ENCODE results near the gene PLXND1.
"Not testable (repeated sequence)": the region's sequence is repeated elsewhere in the genome, so short reads cannot be mapped to it uniquely, and the experiment has no call there.

The PLXND1 gene

DNA sequence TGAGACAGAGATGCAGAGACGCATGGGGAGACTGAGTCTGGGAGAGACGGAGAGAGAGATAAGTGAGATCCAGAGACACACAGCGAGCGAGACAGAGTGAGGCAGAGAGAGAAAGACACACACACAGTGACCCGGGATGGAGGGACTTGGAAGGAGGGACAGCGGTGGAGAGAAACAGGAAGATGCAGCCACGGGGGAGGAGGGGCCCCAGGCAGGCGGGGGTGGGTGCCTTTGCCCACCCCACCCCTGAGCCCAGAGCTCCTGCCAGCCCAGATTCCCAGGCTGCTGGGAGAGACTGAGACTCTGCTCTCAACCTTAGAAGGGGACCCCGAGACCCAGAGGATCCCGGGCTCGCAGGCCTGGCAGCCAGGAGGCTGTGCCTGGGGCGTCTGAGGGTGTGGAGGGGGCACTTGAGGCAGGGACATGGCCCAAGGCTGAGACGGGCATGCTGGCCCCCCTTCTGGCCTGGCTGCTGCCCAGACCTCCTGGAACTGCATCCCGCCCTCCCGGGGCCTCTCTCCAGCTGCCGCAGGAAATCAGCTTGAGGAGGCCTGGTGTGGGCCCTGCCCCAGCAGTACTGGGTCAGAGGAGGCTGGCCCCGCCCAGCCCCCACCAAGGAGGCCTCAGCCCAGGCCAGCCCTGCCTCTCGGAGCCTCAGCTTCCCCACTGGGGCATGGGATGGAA is 45.4 kb downstream of the PLXND1 start:
- peak; percentile 92 for DNase-seq

DNA sequence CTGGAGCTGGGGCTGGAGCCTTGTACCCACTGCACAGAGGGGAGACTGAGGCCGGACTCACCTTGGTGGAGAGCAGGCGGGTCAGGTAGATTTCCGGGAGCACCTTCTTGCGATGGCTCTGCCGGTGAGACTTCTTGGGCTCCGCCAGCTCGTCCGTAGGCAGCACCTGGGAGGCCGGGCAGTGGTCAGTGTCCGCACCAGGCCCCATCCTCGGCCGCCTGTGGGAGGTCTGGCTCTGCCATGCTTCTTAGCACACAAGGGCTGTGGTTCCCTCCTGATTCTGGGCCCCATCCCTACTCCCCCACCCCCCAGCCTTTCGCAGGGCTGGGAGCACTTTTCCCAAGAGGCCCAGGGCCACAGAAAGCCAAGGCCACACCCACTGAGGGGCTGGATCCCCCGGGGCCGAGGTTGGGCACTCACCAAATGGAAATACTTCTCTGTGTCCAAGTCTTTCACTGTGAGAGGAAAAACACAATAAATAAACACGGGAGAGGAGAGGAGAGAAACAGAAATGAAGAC is 46.1 kb downstream of the PLXND1 start:
- peak; percentile 66 for DNase-seq

DNA sequence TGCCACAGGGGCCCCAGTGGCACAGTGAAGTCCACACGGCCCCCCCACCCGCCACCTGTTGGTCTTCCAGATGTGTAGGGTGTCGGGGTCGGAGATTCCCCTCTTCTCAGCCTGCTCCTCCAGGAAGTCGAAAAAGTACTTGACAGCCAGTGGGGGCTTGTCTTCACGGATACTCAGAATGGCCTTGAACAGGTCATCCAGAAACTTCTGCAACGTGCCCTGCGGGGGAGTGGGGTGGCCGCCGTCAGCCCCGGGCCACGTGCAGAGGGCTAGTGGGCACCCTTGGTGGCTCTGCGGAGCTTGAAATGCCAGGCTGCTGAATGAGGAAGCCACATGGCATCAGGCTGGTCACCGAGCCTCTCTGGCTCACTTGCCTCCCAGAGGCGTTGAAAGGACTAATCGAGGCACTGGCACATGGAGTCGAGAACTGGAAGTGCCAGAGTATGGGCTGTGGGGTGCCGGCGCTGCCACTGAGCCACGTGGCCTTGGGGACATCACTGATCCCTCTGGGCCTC is 46.9 kb downstream of the PLXND1 start:
- DNase-seq: no peak

DNA sequence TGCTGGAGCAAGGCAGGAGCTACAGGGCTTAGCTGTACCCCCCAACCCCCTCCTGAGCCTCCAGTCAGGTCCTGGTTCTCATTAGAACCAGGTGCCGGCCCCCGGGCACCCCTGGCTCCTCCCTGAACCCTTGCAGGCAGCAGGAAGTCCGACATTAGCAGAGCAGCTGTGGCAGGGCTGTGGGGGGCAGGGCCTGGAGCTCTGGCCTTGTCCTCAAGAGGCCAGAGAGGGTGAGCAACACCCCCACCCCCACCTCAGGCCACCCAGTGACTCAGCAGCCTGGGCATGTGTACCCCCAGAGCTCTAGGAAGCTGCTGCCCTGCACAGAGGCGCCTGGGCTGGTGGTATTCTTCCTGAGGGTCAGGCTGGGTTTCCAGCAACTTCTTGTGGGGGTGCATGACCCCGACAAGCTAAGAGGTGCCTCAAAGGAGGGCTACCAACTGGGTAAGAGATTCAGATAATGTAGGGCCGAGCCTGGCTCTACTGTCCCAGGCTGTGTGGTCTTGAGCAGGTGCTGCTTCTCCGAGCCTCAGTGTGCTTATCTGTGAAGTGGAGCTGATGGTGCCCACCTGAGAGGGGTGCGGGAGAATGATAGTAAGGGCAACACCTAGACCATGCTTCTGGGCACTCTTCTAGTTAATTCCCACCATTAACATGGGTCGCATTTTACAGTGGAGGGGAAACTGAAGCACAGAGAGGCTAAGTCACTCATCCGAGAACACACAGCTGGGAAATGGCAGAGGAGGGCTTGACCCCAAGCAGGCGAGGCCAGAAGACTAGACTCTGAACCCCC is 47.5 kb downstream of the PLXND1 start:
- no peak for DNase-seq

DNA sequence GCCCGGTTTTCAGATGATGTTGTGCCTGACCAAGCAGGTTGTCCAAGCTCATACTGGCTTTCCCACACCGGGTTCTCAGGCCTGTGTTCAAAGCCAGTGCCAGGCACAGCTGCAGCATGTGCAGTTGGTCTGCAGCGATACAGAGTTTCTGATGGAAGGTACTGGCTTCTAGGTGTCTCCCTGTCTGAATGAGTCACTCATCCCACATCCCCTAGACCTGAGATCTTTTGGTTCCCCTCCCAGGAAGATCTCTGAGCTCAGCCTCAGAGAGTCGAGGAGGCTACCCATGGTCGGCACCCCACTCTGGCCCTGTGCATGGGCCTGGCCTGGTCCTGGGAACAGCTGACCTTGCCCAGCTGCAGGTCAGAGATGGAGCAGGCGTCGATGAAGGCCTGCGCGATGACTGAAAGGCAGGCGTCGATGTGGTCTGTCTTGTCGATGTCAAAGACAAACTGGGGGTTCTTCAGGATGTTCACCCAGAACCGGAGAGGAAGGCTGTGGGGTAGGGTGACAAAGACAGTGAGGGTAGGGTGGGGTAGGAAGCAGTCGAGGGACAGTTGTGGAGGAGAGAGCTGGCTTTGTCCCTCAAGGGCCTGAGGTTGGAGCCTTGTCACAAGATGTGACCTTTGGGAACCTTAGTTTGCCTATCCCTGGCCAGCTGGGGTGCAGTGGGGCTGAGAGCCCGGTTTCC is 48.2 kb downstream of the PLXND1 start:
- no peak for DNase-seq

DNA sequence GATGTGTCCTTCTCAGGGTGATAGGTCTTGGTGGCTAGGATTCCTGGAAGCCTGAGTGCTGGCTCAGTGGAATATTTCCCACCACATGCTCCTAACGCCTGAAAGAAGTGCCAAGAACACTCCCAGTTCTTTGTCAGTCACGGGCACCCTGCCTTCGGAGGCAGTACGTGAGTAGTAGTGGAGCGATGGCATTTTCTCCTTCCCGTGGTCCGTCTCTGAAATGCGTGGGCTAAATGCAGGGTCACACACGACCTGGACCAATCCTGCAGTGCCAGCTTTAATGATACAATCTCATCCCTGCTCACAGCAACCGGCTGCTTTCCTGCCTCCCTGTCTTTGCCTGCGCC is 49.0 kb downstream of the PLXND1 start:
- peak; percentile 71 for DNase-seq

DNA sequence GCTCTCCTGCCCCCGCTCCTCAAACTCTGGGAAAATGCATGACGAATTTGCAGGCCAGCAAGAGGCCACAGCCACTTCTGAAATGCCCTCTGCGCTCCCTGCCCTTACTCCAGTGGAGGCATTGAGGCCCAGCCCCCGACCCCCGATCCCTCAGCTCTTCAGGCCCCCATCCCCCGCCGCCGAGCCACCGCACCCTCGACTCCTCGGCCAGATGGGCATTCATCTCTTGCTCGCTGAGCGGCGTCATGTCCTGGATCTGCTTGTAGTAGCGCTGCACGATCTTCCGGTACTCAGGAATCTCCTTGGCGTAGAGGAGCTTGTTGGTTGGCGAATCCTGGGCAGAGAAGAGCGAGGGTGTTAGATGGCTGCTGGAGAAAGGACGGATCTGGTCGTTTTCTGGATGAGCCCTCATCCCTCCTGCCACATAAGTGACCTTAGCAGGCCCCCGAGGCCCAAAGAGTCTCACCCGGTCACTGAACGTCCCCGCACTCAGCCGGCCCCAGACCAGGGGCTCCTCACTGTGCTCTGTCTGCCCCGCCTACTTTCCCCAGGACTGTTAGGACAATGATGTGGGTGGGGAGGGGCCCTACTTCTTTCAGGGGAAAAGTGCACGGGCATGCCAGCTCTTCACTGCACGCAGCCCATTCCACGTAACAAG is 49.5 kb downstream of the PLXND1 start:
- no peak for DNase-seq

DNA sequence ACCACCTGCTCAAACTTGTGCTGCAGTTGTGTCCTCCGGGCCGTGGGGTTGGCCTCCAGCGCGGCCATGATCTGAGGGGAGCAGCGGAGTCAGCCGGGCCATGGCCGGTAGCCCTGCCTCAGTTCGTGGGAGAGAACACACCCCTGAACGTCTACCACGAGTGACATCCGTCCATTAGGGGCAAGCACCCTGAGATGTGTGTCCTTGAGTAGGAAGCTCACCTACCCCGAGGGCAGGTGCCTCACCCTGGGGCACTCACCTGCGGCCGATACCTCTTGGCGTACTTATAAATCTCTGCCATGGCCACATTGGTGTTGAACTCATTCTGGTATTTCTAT is 50.1 kb downstream of the PLXND1 start:
- no peak for DNase-seq

DNA sequence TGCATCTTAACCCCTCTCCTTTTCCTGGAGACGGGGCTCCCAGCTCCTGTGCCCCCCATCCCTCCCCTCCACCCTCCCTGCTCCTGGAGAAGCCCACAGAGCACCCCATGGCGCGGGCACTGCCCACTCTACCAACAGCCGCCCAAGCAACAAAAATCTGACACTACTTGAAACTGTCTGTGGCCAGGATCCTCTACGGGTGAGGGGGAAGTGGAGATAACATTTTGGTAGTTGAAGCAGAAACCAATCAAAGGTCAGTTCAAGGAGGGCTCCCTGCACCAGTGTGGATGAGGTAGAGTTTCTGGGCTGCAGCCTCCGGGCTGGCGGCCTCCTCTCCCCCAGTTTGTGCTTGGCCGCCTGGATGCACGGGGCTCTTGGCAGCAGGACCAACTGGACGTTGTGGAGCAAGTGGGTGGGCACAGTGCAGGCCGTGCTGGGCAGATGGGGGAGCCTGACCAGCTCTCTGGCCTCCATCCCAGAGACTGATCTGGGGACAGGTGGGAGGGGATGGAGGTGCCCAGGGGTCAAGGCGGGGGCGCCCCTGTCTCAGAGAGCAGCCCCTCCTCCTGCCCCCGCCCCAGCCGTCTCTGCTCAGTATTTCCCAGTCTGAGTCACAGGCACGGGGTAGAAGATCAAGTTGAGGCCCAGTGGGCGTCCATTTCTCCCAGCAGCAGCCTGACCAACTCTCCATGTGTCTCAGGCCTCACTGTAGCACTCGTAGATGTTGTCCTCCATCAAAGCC is 50.7 kb downstream of the PLXND1 start:
- no peak for DNase-seq

DNA sequence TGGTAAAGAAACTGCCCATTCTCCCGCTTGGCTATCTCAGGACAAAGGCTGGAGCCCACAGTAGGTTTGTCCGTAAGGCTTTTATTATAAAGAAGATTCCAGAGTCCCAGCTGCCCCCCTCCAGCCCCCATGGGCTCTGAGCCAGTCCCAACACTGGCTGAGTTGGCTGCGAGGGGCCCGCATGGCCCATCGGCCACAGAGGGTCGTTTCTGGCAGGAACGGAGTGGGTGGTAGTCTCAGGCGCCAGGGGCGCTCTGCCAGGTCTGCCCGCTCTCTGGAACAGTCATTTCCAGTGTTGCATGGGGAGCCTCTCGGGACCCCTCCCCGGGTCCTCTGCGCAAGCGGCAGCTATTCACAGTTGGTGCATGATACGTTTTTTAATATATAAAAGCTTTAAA is 51.3 kb downstream of the PLXND1 start:
- peak; percentile 50 for DNase-seq

DNA sequence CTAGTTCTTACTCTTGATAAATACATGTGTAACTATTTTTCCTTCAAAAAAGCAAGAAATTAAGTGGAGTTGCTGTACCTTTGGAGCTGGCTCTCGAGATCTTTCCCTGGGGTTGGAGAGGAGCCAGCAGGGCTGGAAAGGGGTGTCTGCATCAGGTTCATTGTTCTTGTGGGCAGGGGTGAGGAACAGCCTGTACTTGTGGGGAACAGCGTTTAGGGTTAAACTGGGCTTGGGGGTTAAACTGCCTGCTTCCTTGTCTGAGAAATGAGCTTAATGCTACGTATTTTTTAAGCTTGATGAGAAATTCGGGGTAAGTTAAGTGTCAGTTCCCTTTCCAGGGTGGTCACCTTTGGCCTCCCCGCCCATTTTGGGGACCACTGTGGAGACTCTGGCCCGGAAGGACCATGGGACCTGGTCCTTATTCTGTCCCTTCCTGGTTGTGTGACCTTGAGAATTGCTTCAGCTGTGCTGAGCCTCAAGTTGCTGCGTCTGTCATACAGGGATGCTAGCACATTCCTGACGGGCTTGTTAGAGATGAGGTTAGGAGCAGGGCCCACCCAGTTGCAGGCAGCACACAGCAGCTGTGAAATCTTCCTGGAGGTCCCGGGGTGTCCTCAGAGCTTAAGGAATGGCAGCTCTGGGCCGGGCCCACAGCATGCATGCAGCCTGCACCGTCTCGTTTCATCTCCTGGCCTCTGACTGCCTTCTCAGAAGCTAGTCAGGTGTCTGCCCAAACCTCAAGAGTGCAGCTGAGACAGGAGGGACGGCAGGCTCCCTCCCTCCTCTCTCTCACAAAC is 51.9 kb downstream of the PLXND1 start:
- DNase-seq: no peak

DNA sequence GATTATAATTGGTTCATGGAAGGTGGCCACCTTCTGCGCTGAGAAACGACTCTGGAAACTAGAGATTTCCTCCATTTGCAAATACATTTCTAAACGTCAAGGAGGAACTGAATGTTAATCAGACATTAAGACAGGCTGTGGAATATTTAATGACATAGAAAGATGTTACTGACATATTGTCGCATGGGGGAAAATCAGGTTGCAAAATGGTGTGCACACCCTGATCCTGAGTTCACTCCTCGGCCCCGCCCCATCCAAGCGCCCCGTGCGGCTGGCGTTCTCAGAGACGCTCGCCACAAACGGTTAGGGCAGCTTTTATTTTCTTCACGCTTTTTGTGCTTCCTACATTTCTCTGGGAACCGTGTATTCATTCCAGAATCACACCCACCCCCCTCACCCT is 52.8 kb downstream of the PLXND1 start:
- no peak for DNase-seq

DNA sequence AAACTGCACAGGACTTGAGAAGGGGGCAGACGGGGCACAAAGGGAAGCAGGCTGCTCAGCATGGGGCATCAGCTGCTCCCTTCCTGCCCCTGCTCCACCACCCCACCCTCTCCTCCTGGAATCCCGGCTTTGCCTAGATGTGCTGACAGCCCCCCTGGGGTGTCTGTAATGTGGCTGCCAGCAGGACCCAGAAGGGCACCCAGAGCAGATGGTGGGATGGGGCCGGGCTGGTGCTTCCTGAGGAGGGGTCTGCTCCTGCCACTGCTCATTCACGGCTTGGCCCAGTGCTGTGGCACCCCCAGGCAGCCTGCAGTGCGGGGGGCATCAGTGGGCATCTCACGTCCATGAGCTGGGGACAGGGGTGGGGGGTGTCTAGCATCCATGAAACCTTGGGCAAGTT is 53.3 kb downstream of the PLXND1 start:
- no peak for DNase-seq

DNA sequence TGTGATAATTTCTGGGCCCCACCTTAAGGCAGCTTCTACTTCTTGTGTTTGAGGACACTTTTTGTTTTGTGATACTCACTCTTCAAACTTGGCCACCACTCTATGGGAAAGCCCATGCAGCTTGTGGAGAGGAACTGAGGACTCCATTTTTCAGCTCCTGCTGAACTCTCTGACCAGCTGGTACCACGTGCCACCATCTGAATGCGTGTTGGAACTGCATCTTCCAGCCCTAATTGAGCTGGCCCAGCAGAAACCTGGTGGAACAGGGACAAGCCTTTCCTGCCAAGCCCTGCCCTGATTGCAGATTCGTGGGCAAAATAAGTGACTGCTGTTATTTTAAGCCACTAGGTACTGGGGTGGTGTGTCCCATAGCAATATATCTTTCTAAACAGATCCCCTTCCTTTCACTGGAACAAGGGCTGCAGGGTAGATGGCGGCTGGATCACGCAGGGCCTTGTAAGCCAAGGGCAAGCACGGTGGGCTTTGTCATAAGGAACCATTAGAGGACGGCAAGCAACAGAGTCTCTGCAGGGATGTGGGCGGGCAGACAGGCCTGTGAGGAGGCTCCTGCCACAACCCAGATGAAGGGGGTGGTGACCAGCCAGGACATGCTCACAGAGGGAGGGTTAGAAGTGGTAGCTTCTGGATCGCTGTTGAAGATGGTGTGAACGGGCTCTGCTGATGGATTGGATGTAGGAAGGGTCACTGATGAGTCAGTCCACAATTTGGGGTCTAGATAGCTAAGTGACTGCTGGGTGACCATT is 54.0 kb downstream of the PLXND1 start:
- DNase-seq: no peak

DNA sequence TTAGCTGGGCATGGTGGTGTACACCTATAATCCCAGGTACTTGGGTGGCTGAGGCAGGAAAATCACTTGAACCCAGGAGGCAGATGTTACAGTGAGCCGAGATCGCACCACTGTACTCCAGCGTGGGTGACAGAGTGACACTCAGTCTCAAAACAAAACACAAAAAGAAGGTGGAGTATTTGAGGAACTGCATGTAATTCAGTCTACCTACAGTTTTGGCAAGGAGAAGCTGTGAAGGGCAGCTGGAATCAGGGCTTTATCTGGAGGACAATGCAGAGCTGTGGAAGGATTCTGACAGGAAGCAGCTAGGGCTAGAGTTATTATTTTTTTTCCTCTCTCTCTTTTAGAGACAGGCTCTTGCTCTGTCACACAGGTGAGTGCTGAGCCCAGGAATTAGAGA is 56.7 kb downstream of the PLXND1 start:
- no peak for DNase-seq

DNA sequence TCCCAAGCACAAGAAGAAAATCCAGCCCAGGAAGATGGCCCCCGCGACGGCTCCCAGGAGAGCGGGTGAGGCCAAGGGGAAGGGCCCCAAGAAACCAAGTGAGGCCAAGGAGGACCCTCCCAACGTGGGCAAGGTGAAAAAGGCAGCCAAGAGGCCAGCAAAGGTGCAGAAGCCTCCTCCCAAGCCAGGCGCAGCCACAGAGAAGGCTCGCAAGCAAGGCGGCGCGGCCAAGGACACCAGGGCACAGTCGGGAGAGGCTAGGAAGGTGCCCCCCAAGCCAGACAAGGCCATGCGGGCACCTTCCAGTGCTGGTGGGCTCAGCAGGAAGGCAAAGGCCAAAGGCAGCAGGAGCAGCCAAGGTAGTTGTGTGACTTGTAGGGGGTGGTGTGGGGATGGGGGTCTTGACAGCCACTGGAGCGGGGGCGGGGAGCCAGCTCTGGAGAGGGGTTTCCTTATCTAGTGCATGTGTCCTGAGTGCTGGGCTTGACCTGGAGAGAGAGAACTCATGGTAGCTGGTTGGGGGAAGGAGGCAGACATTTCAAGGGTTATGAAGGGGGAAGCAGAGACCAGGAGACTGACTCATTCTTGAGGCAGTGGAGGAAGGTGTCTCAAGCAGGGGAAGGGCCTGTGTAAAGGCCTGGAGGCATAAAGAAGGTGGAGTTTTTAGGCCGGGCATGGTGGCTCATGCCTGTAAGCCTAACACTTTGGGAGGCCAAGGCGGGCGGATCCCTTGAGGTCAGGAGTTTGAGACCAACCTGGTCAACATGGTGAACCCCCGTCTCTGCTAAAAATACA is 57.3 kb downstream of the PLXND1 start:
- DNase-seq: no peak

DNA sequence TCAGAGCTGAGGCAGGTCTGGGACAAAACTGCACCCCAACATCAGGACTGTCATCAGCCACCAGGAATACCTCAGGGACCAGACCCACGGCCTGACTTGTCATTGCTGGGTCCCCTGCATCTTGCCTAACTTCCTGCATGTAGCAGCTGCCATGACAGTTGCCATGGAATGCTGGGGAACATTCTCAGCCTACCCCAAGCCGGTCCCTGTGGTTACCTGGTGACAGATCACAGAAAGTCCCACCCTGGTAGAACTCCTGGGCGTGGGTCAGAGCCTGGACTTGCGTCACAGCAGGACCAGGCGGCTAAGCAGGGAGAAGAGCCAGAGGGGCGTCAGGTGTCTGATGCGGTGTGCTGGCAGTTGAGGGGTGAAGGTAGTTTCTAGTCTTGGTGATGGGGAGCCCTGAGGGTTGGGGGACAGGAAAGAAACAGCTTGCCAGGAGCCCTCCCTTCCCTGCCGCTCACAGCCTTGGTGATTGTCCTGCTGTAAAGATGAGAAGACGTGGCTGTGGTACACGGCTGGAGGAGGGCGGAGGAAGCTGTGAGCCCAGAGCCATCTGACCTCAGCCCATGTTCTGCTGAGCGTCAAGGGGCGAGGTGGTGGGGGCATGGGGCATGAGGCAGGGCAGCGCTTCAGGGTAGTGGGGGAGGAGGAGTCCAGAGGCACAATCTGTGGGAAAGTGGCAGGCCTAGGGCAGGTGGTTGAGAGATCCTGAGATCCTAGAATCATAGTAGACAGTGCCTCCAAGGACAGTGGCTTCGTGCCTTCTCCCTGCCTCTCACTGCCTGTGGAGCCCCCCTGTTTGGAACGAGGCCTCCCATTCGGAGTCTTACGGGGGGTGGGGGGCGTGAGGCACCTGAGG is 58.1 kb downstream of the PLXND1 start:
- DNase-seq: no peak

DNA sequence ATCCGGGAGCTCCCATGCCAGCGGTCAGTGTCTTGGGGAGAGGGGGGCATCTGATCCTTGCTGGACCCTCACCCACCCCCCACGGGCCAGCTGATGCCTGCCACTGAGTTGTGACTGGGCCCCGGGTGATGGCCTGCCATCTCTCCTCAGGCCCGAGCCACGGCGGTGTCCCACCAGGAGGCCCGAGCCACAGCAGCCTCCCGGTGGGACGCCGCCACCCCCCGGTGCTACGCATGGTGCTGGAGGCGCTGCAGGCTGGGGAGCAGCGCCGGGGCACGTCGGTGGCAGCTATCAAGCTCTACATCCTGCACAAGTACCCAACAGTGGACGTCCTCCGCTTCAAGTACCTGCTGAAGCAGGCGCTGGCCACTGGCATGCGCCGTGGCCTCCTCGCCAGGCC is 59.2 kb downstream of the PLXND1 start:
- no peak for DNase-seq

DNA sequence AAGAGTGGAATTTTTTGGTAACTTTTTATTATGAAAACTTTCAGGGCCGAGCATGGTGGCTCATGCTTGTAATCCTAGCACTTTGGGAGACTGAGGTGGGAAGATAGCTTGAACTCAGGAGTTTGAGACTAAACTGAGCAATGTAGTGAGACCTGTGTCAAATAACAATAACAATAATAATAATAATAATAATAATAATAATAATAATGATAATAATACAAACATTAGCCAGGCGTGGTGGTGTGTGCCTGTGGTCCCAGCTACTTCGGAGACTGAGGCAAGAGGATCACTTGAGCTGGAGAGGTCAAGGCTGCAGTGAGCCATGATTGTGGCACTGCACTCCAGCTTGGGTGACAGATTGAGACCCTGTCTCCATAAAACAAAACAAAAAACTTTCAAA is 60.5 kb downstream of the PLXND1 start:
- not testable (repeated sequence) for DNase-seq

All from left hindlimb (tissue), 1 donor.